Measurements from ENCODE around the gene LSM12. TPM values are rescaled to one million over a fixed set of nuclear protein-coding genes. Genes with fewer than 3 reads are reported as not detected.

LSM12 gene
- total and polyA plus RNA-seq, 2 of the 8 experiments (the other 6 are each of a cell fraction or from before 2014, with no cell fraction given), result 69.8 to 142 TPM

DNA sequence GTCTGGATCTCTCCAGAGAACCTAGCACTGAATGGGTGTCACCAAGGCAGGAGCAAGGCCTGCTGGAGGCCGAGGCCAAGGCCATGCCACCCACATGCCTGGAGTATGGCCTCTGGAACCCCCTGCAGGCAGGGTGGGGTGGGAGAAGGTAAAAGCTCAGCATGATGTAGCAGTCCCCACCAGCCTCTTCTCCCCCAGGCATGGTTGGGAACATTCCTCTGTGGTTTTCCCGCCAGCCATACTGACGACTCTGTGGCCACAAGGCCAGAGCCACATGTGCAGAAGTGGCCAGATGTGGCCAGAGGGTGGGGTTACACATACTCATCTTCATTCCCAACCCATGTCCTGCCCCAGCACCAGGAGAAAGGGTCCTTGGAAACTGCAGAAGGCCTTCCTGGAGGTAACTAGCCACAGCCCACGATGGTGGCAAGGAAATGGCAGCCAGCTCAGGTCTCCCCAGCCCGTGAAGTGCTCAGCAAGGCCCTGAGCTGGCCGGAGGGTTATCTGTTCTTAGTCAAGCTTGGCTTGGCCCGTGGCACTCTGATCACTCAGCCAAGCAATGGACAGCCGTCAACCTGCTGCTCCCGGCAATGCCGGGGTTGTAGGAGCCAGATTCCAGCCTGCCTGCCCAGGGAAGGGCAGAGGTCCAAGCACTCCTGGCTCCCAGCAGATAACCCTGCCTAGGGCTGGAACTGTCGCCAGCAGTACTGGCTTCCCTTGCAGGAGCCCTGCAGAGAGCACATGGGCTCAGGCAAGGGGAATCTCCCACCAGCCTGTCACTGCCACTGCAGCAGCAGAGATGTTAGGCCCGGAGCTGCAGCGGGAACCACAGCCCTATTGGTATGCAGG lies 30.9 kb upstream of the LSM12 start (continued):
- TF ChIP-seq BCL11A (IDR thresholded peaks at IDR 0.05; ENCODE audit: low read depth in 2 of 2, low read length in 2 of 2) (no peak), SIRT6 (IDR thresholded peaks at IDR 0.05; ENCODE audit: low read length) (no peak), POU5F1 (IDR thresholded peaks at IDR 0.05; ENCODE audit: low read depth, low read length) (no peak)

Data from H1 (cell line).